ENCODE data around the gene NCAM2. TPM values are rescaled to one million over a fixed set of nuclear protein-coding genes. Genes with fewer than 3 reads are reported as not detected.

Gene NCAM2
- total RNA-seq, 4 donors from 2014 or later, result 0.46 to 2.9 (median 1.3) TPM

- TF ChIP-seq POLR2A (IDR thresholded peaks at IDR 0.05) (no peak), CTCF (IDR thresholded peaks at IDR 0.05) (no peak)
- intact Hi-C loops (cut with DNase I), result no loop called here
- no peak overlapping the region for H3K4me3 ChIP-seq (replicated peaks in 1 of 3)
Observed at GRCh38 chr21:21158376-21158918, 160.2 kb downstream of the NCAM2 start.

GRCh38 chr21:21159253-21159899, 161.2 kb downstream of the NCAM2 start:
- no peak overlapping the region for H3K27ac ChIP-seq
- TF ChIP-seq POLR2A (IDR thresholded peaks at IDR 0.05) (no peak), CTCF (IDR thresholded peaks at IDR 0.05) (no peak)
- 82 to 91% methylated on average over 3 of the region's 3 CpGs for WGBS, 2 donors
- no peaks in the 10 kb centered on the region for H3K36me3 ChIP-seq
- H3K9me3 ChIP-seq, result no peaks in the 10 kb centered on the region
- no peaks in the 10 kb centered on the region for H3K4me1 ChIP-seq
- H3K4me3 ChIP-seq (replicated peaks in 1 of 3), result no peak overlapping the region
- intact Hi-C loops (cut with DNase I), result no loop called here
- no peaks in the 10 kb centered on the region for H3K27me3 ChIP-seq
- no peak for DNase-seq

More at GRCh38 chr21:21158376-21158918, 160.2 kb downstream of the NCAM2 start:
- no peaks in the 10 kb centered on the region for H3K4me1 ChIP-seq
- 89 to 95% methylated on average over 12 of the region's 12 CpGs for WGBS, 2 donors
- no peak overlapping the region for H3K27ac ChIP-seq
- H3K9me3 ChIP-seq, result no peaks in the 10 kb centered on the region
- no peak for DNase-seq
- no peaks in the 10 kb centered on the region for H3K36me3 ChIP-seq
- H3K27me3 ChIP-seq, result no peaks in the 10 kb centered on the region

GRCh38 chr21:21162786-21163185, 164.6 kb downstream of the NCAM2 start:
- Histone ChIP-seq H3K36me3 (no peaks in the 10 kb centered on the region), H3K4me3 (replicated peaks in 1 of 3) (no peak overlapping the region), H3K27ac (no peak overlapping the region), H3K9me3 (no peaks in the 10 kb centered on the region), H3K27me3 (no peaks in the 10 kb centered on the region), H3K4me1 (no peaks in the 10 kb centered on the region)
- no peak for TF ChIP-seq CTCF (IDR thresholded peaks at IDR 0.05)
- no peak for TF ChIP-seq POLR2A (IDR thresholded peaks at IDR 0.05)
- 85 to 89% methylated on average over 4 of the region's 4 CpGs for whole genome bisulfite sequencing, 2 donors
- DNase-seq, result no peak
- intact Hi-C loops (cut with DNase I), result no loop called here

- TF ChIP-seq POLR2A (IDR thresholded peaks at IDR 0.05) (no peak), CTCF (IDR thresholded peaks at IDR 0.05) (peak in 4 of 6 experiments; percentile 9 to 57 (median 24))
- intact Hi-C loops (cut with DNase I), result no loop called here
- H3K36me3 ChIP-seq, result no peaks in the 10 kb centered on the region
- H3K27ac ChIP-seq, result no peak overlapping the region
- 16 to 28% methylated on average over 1 of the region's 1 CpG for WGBS, 2 donors
- no peaks in the 10 kb centered on the region for H3K4me1 ChIP-seq
- peak; percentile 24 to 33 for DNase-seq
- no peaks in the 10 kb centered on the region for H3K9me3 ChIP-seq
- H3K4me3 ChIP-seq (replicated peaks in 1 of 3), result no peak overlapping the region
- H3K27me3 ChIP-seq, result no peaks in the 10 kb centered on the region
Observed at GRCh38 chr21:21163904-21164303, 165.7 kb downstream of the NCAM2 start.

GRCh38 chr21:21165063-21165645, 166.9 kb downstream of the NCAM2 start:
- TF ChIP-seq POLR2A (IDR thresholded peaks at IDR 0.05) (no peak), CTCF (IDR thresholded peaks at IDR 0.05) (no peak)
- Histone ChIP-seq H3K9me3 (no peaks in the 10 kb centered on the region), H3K27ac (no peak overlapping the region), H3K4me3 (replicated peaks in 1 of 3) (no peak overlapping the region), H3K4me1 (no peaks in the 10 kb centered on the region), H3K27me3 (no peaks in the 10 kb centered on the region), H3K36me3 (no peaks in the 10 kb centered on the region)
- 72 to 86% methylated on average over 2 of the region's 2 CpGs for WGBS, 2 donors
- DNase-seq, result no peak
- intact Hi-C loops (cut with DNase I), result no loop called here

All from thyroid gland (tissue), 4 donors.